Measurements from ENCODE around the gene DLGAP1. TPM values are rescaled to one million over a fixed set of nuclear protein-coding genes. Genes with fewer than 3 reads are reported as not detected.

Gene DLGAP1
- total RNA-seq, 1 donor from 2014 or later: 13.6 TPM

DNA sequence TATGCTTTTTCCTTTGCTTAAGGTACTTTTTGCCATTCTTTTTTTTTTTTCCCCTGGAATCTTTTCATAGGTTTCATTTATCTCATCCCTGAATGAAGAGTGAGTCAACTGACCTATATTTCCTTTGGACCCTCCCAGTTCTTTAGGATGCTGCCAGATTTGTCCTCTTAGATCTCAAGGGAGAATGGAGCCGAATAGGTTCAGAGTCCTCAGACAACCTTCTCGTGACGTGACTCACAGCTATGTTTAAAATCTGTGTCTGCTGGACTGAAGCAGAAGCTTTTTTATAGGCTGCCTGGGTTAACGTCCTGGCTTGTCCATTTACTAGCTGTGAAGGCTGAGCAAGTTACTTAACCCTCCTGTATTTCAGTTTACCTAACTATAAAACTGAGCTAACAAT is 358.6 kb downstream of the DLGAP1 start:
- DNase-seq: no peak
- Mint-ChIP-seq H3K27me3 (ENCODE audit: unreplicated experiment) (peaks cover 3% of the 10 kb centered on the region), H3K4me1 (ENCODE audit: low read depth, unreplicated experiment) (no peaks in the 10 kb centered on the region), H3K4me3 (ENCODE audit: unreplicated experiment) (no peak overlapping the region), H3K9me3 (ENCODE audit: unreplicated experiment) (no peaks in the 10 kb centered on the region), H3K36me3 (ENCODE audit: unreplicated experiment) (peaks cover 6% of the 10 kb centered on the region), H3K27ac (ENCODE audit: unreplicated experiment) (no peak overlapping the region)
- TF ChIP-seq, protein P1, sequence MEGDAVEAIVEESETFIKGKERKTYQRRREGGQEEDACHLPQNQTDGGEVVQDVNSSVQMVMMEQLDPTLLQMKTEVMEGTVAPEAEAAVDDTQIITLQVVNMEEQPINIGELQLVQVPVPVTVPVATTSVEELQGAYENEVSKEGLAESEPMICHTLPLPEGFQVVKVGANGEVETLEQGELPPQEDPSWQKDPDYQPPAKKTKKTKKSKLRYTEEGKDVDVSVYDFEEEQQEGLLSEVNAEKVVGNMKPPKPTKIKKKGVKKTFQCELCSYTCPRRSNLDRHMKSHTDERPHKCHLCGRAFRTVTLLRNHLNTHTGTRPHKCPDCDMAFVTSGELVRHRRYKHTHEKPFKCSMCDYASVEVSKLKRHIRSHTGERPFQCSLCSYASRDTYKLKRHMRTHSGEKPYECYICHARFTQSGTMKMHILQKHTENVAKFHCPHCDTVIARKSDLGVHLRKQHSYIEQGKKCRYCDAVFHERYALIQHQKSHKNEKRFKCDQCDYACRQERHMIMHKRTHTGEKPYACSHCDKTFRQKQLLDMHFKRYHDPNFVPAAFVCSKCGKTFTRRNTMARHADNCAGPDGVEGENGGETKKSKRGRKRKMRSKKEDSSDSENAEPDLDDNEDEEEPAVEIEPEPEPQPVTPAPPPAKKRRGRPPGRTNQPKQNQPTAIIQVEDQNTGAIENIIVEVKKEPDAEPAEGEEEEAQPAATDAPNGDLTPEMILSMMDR (IDR thresholded peaks at IDR 0.05; ENCODE audit: partially characterized antibody, unreplicated experiment): no peak

DNA sequence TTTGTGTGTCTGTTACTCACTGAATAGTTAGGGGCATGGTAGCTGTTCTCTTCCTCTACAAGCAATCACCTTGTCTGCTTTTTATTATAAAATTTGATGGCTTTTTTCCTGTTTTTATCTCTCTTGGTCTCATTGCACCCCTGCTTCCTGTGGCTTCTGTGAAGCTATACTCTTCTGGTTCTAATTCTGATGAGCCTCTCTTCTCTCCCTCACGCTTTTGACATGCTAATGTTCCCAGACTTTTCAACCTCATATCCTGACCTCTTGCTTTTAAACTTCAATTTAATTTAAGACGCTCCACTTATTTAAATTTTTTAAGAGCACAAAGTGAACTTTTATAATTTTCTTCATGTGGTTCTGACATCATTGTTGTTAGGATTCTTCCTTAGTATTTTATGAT is 361.4 kb downstream of the DLGAP1 start:
- H3K9me3 Mint-ChIP-seq (ENCODE audit: unreplicated experiment): peaks cover 2% of the 10 kb centered on the region
- no peak overlapping the region for H3K4me3 Mint-ChIP-seq (ENCODE audit: unreplicated experiment)
- no peak overlapping the region for H3K27ac Mint-ChIP-seq (ENCODE audit: unreplicated experiment)
- TF ChIP-seq, protein P1 (IDR thresholded peaks at IDR 0.05; ENCODE audit: partially characterized antibody, unreplicated experiment): no peak
- H3K4me1 Mint-ChIP-seq (ENCODE audit: low read depth, unreplicated experiment): no peaks in the 10 kb centered on the region
- H3K27me3 Mint-ChIP-seq (ENCODE audit: unreplicated experiment): peaks cover 3% of the 10 kb centered on the region
- DNase-seq: no peak
- no peaks in the 10 kb centered on the region for H3K36me3 Mint-ChIP-seq (ENCODE audit: unreplicated experiment)

DNA sequence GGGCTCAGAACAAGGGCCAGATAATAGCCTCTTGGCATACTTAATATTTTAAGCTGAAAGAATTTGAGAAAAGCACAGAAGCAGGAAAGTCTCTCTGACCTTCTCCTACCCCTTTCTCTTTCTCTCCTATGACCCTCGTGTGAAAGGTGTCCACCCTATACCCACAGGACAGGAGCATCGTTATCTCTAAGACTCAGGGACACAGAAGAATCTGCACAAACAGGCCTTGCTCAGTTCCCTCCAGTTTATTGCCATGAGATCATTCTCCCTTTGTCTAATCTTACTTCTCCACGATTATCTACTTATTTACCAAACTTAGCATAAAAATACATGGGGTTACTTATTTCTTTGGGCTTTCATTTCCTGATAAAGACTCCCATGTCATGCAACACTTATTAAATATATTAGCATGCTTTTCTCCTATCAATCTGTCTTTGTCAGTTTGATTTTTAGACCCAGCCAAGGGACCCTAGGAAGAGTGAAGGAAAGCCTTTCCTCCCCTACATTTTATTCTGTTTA is 370.7 kb downstream of the DLGAP1 start:
- H3K27me3 Mint-ChIP-seq (ENCODE audit: unreplicated experiment): peaks cover 3% of the 10 kb centered on the region
- H3K4me3 Mint-ChIP-seq (ENCODE audit: unreplicated experiment): no peak overlapping the region
- no peak overlapping the region for H3K27ac Mint-ChIP-seq (ENCODE audit: unreplicated experiment)
- peaks cover 10% of the 10 kb centered on the region for H3K36me3 Mint-ChIP-seq (ENCODE audit: unreplicated experiment)
- H3K9me3 Mint-ChIP-seq (ENCODE audit: unreplicated experiment): peaks cover 4% of the 10 kb centered on the region
- no peaks in the 10 kb centered on the region for H3K4me1 Mint-ChIP-seq (ENCODE audit: low read depth, unreplicated experiment)
- TF ChIP-seq, protein P1 (IDR thresholded peaks at IDR 0.05; ENCODE audit: partially characterized antibody, unreplicated experiment): no peak
- no peak for DNase-seq

DNA sequence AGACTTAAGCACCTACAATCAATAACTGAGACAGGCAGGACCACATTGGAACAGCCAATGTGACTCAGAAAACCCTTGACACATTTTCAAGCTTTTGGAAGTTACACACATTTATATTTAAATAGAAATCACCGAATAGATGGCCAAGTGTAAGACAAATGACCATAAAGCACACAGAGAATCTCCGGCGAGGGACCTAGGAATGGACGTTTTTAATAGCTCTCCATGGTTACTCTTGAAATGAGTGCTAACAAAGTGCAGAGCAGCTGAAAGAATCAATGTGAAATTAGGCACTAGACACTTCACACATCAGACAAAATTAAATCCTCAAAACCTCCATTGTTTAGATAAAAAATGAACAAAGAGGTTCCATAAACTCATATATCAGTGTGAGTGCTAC is 376.9 kb downstream of the DLGAP1 start:
- H3K27me3 Mint-ChIP-seq (ENCODE audit: unreplicated experiment): peaks cover 3% of the 10 kb centered on the region
- H3K36me3 Mint-ChIP-seq (ENCODE audit: unreplicated experiment): no peaks in the 10 kb centered on the region
- no peaks in the 10 kb centered on the region for H3K4me1 Mint-ChIP-seq (ENCODE audit: low read depth, unreplicated experiment)
- no peak for DNase-seq
- TF ChIP-seq, protein P1 (IDR thresholded peaks at IDR 0.05; ENCODE audit: partially characterized antibody, unreplicated experiment): no peak
- no peaks in the 10 kb centered on the region for H3K9me3 Mint-ChIP-seq (ENCODE audit: unreplicated experiment)
- no peak overlapping the region for H3K27ac Mint-ChIP-seq (ENCODE audit: unreplicated experiment)
- H3K4me3 Mint-ChIP-seq (ENCODE audit: unreplicated experiment): no peak overlapping the region

GRCh38 chr18:4077721-4078120 is 377.4 kb downstream of the DLGAP1 start:
- H3K27me3 Mint-ChIP-seq (ENCODE audit: unreplicated experiment): peaks cover 1% of the 10 kb centered on the region
- TF ChIP-seq, protein P1 (IDR thresholded peaks at IDR 0.05; ENCODE audit: partially characterized antibody, unreplicated experiment): no peak
- no peak overlapping the region for H3K27ac Mint-ChIP-seq (ENCODE audit: unreplicated experiment)
- no peaks in the 10 kb centered on the region for H3K4me1 Mint-ChIP-seq (ENCODE audit: low read depth, unreplicated experiment)
- no peak overlapping the region for H3K4me3 Mint-ChIP-seq (ENCODE audit: unreplicated experiment)
- H3K9me3 Mint-ChIP-seq (ENCODE audit: unreplicated experiment): no peaks in the 10 kb centered on the region
- no peaks in the 10 kb centered on the region for H3K36me3 Mint-ChIP-seq (ENCODE audit: unreplicated experiment)
- no peak for DNase-seq
